Pancreas (tissue), 10 donors: Measurements from ENCODE around the gene RTN4RL1. TPM values are rescaled to one million over a fixed set of nuclear protein-coding genes. Genes with fewer than 3 reads are reported as not detected.

Source experiments
- ATAC-seq, 4 donors: fragments of 200-7000 bp; cut with Tn5 transposase; one replicate each; pipeline versions ENCODE4 v1.8.0 to v1.9.1; 2020; ENCODE audit warnings: mild to moderate bottlenecking in 4 of 4, moderate library complexity in 4 of 4
- DNase-seq, 6 donors: peaks; one replicate each; pipeline ENCODE4 v3.0.0-alpha.2; 2020
- FAIRE-seq: peaks from 2 replicates; lab custom pipeline; 2012; peaks lifted over from hg19 to GRCh38; lab: Jason Lieb, UNC
- H3K27ac ChIP-seq, 4 donors: fragments of 200-600 bp; sonication (generic); 1 replicate in 3 of 4; 2 replicates in 1 of 4; pipeline versions ENCODE4 v1.5.0 to v1.8.0; 2020
- H3K27me3 ChIP-seq, 4 donors: fragments of 200-600 bp; one replicate each; pipeline ENCODE4 v1.8.0; 2021
- H3K36me3 ChIP-seq, 3 donors: fragments of 200-600 bp; sonication (generic) in 1 of 3; one replicate each; pipeline versions ENCODE4 v1.5.0 to v1.8.0; 2020 to 2021
- H3K4me1 ChIP-seq, 3 donors: fragments of 200-600 bp; one replicate each; pipeline ENCODE4 v1.8.0; 2021
- H3K4me3 ChIP-seq, 4 donors: fragments of 200-600 bp; sonication (generic) in 2 of 4; one replicate each; pipeline versions ENCODE4 v1.5.0 to v1.8.0; 2020 to 2021
- H3K9me3 ChIP-seq, 4 donors: fragments of 200-600 bp; one replicate each; pipeline ENCODE4 v1.8.0; 2021
- WGBS, 2 donors: extraction: QIAGEN DNeasy Blood & Tissue Kit; methylation state at CpG; one replicate each; pipeline ENCODE4 v1.1.7; 2013; 5-methylcytosine and 5-hydroxymethylcytosine counted together
- intact Hi-C, 3 donors: fragments of 100-400 bp; cut with DNase I; formaldehyde crosslinking; loops; one replicate each; pipeline versions ENCODE4 v1.11.1 to v1.14.2; 2022
- polyA plus RNA-seq, 2 donors: library from polyadenylated mRNA; stranded (reverse); fragments of 200-250 nt; gene quantifications; one replicate each; pipeline ENCODE4 v1.2.3, GENCODE V29; 2013
- total RNA-seq, 6 donors: library from RNA; stranded (reverse); fragmentation: NEBNext Ultra II Directional in 4 of 6; extraction: Animal tissue kit (Norgen Biotek cat#: 25700) in 4 of 6; gene quantifications; one replicate each; pipeline versions ENCODE4 v1.2.1 to v1.2.4, GENCODE V29; 2021 to 2023
- TF ChIP-seq, protein P1 (sequence below), 4 donors: fragments of 200-600 bp; sonication (generic) in 3 of 4; IDR thresholded peaks; one replicate each; pipeline versions ENCODE4 v1.5.0 to v1.8.0; 2021; ENCODE audit warnings: antibody characterized with exemption in 4 of 4
- donor health status: healthy with polysubstance abuse.
- donor health status: DM: no; HTN: no; CAD: no; lungs with moderate emphysema.
- donor health status: DM: no; HTN: no; CAD: no.
- donor health status: control.
- donor health status: control.
- donor health status: Bipolar disorder and iron deficiency.
- donor health status: DM: yes; HTN: yes; CAD: no.
- donor health status: DM: no; HTN: no; CAD: no.
- donor health status: DM: no; HTN: no; CAD: no.
- donor health status: DM: yes; HTN: yes; CAD: no.

The RTN4RL1 gene
- total RNA-seq = 1 to 10 TPM in 4 of 6 donors, under 1 TPM in 2; 0.93 to 3.6 (median 1.7) TPM
- 1 to 10 TPM; 3.0 to 3.1 TPM for polyA plus RNA-seq

- intact Hi-C loops = loop anchor here in 2 of 3 donors (5.0 kb wide), 2 partner anchors 113 to 118 kb away; no protein-coding TSS in a partner anchor
- Histone ChIP-seq H3K4me3 (peak within 1 kb of the TSS; percentile 33 to 61 (median 42)), H3K27ac (peak within 1 kb of the TSS in 3 of 4 donors; percentile 34 to 52 (median 50)), H3K4me1 (peaks cover 0 to 9% (median 0%) of the 10 kb centered on the region in 3 donors), H3K36me3 (no peaks in the 10 kb centered on the region), H3K27me3 (no peaks in the 10 kb centered on the region), H3K9me3 (no peaks in the 10 kb centered on the region)
- DNase-seq (peak in 5 of 6 donors; percentile 64 to 79 (median 73)), ATAC-seq (peak; percentile 36 to 61 (median 55)), FAIRE-seq (no peak)
- 0 to 1% methylated on average over 33 to 47 of the region's 47 CpGs for WGBS, 2 donors
- TF ChIP-seq, protein P1, sequence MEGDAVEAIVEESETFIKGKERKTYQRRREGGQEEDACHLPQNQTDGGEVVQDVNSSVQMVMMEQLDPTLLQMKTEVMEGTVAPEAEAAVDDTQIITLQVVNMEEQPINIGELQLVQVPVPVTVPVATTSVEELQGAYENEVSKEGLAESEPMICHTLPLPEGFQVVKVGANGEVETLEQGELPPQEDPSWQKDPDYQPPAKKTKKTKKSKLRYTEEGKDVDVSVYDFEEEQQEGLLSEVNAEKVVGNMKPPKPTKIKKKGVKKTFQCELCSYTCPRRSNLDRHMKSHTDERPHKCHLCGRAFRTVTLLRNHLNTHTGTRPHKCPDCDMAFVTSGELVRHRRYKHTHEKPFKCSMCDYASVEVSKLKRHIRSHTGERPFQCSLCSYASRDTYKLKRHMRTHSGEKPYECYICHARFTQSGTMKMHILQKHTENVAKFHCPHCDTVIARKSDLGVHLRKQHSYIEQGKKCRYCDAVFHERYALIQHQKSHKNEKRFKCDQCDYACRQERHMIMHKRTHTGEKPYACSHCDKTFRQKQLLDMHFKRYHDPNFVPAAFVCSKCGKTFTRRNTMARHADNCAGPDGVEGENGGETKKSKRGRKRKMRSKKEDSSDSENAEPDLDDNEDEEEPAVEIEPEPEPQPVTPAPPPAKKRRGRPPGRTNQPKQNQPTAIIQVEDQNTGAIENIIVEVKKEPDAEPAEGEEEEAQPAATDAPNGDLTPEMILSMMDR (IDR thresholded peaks at IDR 0.05) = no peak
These were observed at the start of gene RTN4RL1 for GRCh38 chr17:2025220-2025621. Gene RTN4RL1, minus strand, starts transcription at chr17:2025334. Its CDS starts 469 bp downstream, at chr17:2024865.

DNA sequence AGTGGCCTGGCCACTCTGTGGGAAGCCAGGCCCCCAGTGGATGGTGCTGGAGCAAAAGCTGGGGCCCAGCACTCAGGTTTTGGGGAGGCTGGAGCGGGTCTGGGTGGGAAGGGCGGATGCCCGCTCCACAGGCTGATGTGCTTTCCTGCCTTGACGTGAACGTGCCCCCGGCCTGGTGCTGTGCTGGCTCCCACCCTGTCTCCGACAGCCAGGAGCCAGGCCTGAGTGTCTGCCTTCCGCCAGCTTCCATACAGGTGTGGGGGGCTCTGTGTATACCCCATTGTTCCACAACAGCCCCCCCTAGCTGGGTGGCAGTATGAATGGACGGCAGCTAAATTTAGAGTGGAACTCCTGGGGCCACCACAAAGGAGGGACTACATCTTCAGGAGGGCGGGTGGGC, 49.8 kb upstream of the RTN4RL1 start:
- WGBS, 2 donors = 80 to 87% methylated on average over 10 of the region's 10 CpGs
- H3K9me3 ChIP-seq = no peaks in the 10 kb centered on the region
- TF ChIP-seq, protein P1 (IDR thresholded peaks at IDR 0.05) = no peak

DNA sequence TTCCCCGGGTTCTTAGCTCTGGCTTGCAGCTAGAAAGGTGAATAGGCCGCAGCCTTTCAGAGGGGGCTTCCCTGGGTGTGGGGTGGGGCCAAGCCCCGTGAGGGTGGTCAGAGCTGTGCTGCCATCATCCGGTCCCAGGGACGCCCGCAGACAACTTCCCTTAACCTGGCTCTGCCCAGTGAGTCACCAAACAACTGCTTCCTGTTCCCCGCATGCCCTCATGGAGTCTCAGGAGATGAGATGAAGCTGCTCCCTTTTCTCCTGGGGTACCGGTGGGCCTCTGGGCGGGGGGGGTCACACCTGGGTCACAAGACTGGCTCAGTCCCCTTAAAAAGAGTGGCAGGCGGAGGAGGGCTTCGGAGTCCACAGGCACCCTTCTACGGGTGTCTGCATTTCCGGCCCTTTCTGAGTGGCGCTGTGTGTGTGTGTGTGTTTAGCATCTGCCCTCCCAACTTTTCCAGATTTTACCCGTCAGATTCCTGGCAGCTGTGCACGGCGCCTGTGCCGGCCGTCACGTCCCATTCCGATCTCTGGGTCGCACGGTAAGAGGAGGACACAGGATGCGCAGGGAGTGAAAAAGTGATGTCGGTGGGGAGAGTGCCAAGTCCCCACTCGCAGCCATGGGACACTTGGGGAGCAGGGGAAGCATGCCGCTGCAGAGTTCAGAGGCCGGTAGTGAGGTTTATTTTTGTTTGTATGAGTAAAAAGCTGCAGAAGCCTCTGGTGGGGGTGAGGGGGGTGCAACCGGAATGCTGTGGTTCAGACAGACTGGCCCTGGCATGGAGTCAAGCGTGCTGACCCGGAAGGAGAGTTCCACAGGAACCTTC, 46.5 kb upstream of the RTN4RL1 start:
- DNase-seq = no peak

More for the DNA sequence above, 49.8 kb upstream of the RTN4RL1 start:
- Histone ChIP-seq H3K4me1 (peaks cover 0 to 4% (median 0%) of the 10 kb centered on the region in 3 donors), H3K27me3 (no peaks in the 10 kb centered on the region), H3K4me3 (no peak overlapping the region), H3K27ac (peak overlapping the region in 1 of 4 donors; percentile 33), H3K36me3 (peaks cover 0 to 2% (median 0%) of the 10 kb centered on the region in 3 donors)
- DNase-seq (no peak), ATAC-seq (no peak), FAIRE-seq (no peak)
- intact Hi-C loops = no loop called here

DNA sequence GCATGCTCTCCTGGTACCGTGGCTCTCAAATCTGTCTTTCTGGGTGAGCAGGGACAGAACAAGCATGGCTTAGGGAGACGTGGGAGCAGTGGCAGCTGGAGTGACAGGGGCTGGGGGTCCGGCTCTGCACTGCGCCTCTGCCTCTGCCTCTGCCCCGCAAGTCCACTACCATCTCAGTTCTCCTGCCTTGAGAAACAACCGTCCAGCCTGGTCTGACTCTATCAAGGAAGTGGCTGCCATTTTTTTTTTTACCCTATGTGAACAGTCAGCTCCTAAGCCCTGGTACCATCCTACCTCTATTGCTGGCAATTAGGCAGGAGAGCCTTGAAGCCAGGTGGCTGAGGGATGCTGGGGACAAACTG, 45.9 kb upstream of the RTN4RL1 start:
- FAIRE-seq = no peak
- intact Hi-C loops = no loop called here

More for the DNA sequence above, 46.5 kb upstream of the RTN4RL1 start:
- H3K27ac ChIP-seq = peak overlapping the region in 2 of 4 donors; percentile 39 to 67
- H3K36me3 ChIP-seq = peaks cover 0 to 2% (median 0%) of the 10 kb centered on the region in 3 donors
- no peaks in the 10 kb centered on the region for H3K9me3 ChIP-seq
- H3K4me1 ChIP-seq = peaks cover 0 to 4% (median 0%) of the 10 kb centered on the region in 3 donors
- ATAC-seq (peak in 1 of 4 donors; percentile 26), FAIRE-seq (no peak)
- TF ChIP-seq, protein P1 (IDR thresholded peaks at IDR 0.05) = no peak
- no peak overlapping the region for H3K4me3 ChIP-seq
- intact Hi-C loops = no loop called here
- WGBS, 2 donors = 83 to 89% methylated on average over 30 to 31 of the region's 31 CpGs
- no peaks in the 10 kb centered on the region for H3K27me3 ChIP-seq

More for the DNA sequence above, 45.9 kb upstream of the RTN4RL1 start:
- no peaks in the 10 kb centered on the region for H3K36me3 ChIP-seq
- H3K27me3 ChIP-seq = no peaks in the 10 kb centered on the region
- H3K9me3 ChIP-seq = no peaks in the 10 kb centered on the region
- H3K27ac ChIP-seq = peak overlapping the region in 2 of 4 donors; percentile 39 to 67
- DNase-seq (no peak), ATAC-seq (no peak)
- H3K4me1 ChIP-seq = peaks cover 0 to 4% (median 0%) of the 10 kb centered on the region in 3 donors
- 88 to 90% methylated on average over 6 of the region's 6 CpGs for WGBS, 2 donors
- no peak overlapping the region for H3K4me3 ChIP-seq
- TF ChIP-seq, protein P1 (IDR thresholded peaks at IDR 0.05) = no peak
